Measurements from ENCODE around the gene DMAP1.

- no peak for TF ChIP-seq CTCF (IDR thresholded peaks at IDR 0.05)
- TF ChIP-seq POLR2A (IDR thresholded peaks at IDR 0.05), result no peak
- TF ChIP-seq EP300 (IDR thresholded peaks at IDR 0.05), result no peak
Observed at GRCh38 chr1:44250068-44250781, 37.0 kb downstream of the DMAP1 start.
